22Rv1 (cell line): ENCODE measurements around the gene CNIH2.

Source experiments
- H3K27ac ChIP-seq: fragments of 450-650 bp; 2 replicates; pipeline ENCODE4 v1.5.1; 2017
- CTCF ChIP-seq: fragments of 450-650 bp; IDR thresholded peaks from 2 replicates; pipeline ENCODE4 v1.5.1; 2017; ENCODE audit warnings: mild to moderate bottlenecking
- ZFX ChIP-seq: fragments of 450-650 bp; IDR thresholded peaks from 2 replicates; pipeline ENCODE4 v1.6.1; 2017; ENCODE audit warnings: antibody characterized with exemption, borderline replicate concordance

The CNIH2 gene

GRCh38 chr11:66283461-66284105 is 5.6 kb downstream of the CNIH2 start:
- peak overlapping the region; percentile 40; the same call in 1 of the 2 replicates for H3K27ac ChIP-seq

GRCh38 chr11:66284526-66285078 is 6.6 kb downstream of the CNIH2 start:
- peak overlapping the region; percentile 40; the same call in 1 of the 2 replicates for H3K27ac ChIP-seq

More at GRCh38 chr11:66283461-66284105, 5.6 kb downstream of the CNIH2 start:
- TF ChIP-seq ZFX (no peak), CTCF (no peak)

GRCh38 chr11:66285250-66285947 is 7.4 kb downstream of the CNIH2 start:
- H3K27ac ChIP-seq: peak overlapping the region; percentile 94
- TF ChIP-seq CTCF: no peak
- no peak for TF ChIP-seq ZFX

More at GRCh38 chr11:66284526-66285078, 6.6 kb downstream of the CNIH2 start:
- no peak for TF ChIP-seq ZFX

GRCh38 chr11:66286699-66287098 is 8.7 kb downstream of the CNIH2 start:
- H3K27ac ChIP-seq: peak overlapping the region; percentile 94; the same call in 1 of the 2 replicates
- TF ChIP-seq ZFX (no peak), CTCF (no peak)

- peak overlapping the region; percentile 94 for H3K27ac ChIP-seq
- no peak for TF ChIP-seq CTCF
- TF ChIP-seq ZFX: no peak
Observed at GRCh38 chr11:66287211-66287888, 9.4 kb downstream of the CNIH2 start.

GRCh38 chr11:66287889-66288670 is 10.1 kb downstream of the CNIH2 start:
- H3K27ac ChIP-seq: peak overlapping the region; percentile 94
- TF ChIP-seq ZFX: no peak
- no peak for TF ChIP-seq CTCF
